HG02870 (cell line): Measurements from ENCODE around the gene PRPF4.

Source experiments
- ATAC-seq: cut with Tn5 transposase; IDR thresholded peaks from one replicate; pipeline ENCODE4 v1.9.1; 2021; ENCODE audit warnings: mild to moderate bottlenecking, moderate library complexity; ENCODE audit not compliant: unreplicated experiment

PRPF4 gene

DNA sequence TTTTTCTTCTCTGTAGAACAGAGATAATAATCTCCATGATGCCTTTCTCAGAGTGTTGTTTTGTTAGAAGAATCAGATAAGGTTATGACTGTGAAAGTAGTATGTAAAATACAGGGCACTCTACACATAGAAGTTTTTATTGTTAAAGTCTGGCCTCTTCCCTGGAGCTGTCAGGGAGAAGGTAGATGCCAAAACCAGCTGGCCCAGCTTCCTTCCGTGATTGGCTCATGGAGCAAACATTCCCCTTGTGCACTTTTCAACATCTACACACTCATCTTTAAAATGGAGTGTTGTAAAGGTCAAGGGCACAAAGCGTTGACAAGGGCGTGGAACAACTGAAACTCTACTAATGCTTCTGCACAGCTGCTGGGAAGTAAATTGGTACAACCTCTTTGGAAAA lies 35.1 kb downstream of the PRPF4 start:
- ATAC-seq: no peak

GRCh38 chr9:113311961-113312360 lies 36.5 kb downstream of the PRPF4 start:
- no peak for ATAC-seq

DNA sequence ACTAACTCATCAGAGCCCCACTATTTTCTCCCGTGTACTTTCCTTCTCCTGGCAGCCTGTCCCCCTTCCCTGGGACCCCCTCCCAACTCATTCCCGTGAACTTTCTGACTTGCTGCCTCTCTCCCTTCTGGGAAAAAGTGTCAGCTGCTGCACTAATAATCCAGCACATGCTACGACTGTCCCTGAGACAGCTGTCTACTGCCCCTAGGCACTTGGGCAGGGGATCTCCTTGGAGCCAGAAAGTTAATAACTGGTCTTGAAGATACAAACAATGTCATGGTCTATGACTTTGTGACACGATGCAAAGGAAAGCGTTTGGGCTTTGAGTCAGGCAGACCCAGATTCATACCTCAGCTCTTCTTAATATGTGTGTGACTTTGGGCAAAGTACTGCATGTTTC lies 37.8 kb downstream of the PRPF4 start:
- no peak for ATAC-seq

DNA sequence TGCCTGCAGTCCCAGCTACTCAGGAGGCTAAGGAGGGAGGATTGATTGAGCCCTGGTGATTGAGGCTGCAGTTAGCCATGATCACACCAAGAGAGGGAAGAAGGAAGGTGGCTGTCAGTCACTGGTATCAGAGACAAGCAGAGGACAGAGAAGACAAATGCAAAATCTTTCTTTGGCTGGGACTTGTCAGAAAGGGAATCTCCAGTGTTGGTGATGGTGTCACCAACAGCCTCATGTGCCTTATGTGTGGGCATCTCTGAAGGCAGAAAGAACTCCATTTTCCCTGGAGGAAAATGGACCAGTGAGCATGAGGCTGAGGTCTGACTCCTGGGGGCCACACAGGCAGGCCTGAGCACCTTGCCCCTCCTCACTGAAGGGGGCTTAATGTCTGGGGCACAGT lies 39.8 kb downstream of the PRPF4 start:
- no peak for ATAC-seq

DNA sequence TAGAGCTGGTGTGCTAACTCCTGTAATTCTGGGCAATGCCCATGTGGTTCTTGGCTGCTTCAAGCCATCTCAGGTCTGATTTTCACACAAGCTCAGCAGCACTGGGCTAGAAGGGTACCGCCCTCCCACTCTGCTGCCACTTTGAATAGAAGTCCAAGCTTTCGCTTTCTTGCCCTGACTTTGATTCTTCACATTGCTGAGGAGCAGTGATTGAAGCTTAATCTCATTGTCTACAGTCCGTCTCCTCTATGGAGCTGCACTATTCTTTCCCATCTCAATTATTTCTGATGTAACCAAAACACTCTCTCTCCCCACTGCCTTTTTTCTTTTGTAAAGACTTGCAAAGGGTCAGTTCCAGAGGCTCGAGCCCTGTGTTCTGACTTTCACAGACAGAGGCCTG lies 40.6 kb downstream of the PRPF4 start:
- ATAC-seq: no peak

DNA sequence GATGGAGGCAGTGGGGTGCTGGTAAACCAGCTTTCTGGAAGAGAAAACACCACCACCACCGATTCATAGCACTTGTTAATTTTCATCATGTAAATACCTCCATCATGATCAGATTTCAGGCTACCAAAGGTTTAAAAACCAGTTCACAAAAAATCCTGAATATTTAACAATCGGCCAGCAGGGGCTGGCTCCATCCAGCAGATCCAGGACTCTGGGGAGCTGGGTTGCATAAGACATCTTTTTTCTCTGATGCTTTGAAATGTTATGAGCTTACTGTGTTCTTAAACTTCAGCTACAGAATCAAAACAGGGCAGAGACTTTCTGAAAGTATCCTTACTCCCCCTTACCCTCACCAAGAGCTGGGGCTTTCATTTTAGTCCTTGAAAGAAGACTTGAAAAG lies 42.3 kb downstream of the PRPF4 start:
- ATAC-seq: no peak

GRCh38 chr9:113319054-113319453 lies 43.6 kb downstream of the PRPF4 start:
- ATAC-seq: no peak

- ATAC-seq: no peak
Measured at GRCh38 chr9:113320051-113320450, 44.6 kb downstream of the PRPF4 start.

DNA sequence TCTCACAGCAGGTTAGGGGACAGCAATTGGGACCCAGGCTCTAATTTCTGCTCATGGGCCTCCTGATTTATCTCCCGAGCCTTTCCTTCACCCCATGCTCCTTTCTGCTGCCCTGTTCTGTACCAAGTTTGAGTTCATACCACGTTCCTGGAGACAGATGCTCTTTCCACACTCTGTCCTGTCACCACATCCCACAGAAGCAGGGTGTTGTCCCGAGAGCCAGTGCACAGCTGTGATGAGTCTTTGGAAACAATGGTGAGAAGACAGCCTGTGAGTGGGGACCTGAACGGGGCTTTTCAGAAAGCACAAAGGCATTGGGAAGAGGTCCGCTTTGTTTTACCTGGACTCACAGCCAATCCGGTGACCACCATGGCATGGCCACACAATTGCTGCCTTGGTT lies 47.2 kb downstream of the PRPF4 start:
- no peak for ATAC-seq

GRCh38 chr9:113326230-113326629 lies 50.8 kb downstream of the PRPF4 start:
- ATAC-seq: no peak

DNA sequence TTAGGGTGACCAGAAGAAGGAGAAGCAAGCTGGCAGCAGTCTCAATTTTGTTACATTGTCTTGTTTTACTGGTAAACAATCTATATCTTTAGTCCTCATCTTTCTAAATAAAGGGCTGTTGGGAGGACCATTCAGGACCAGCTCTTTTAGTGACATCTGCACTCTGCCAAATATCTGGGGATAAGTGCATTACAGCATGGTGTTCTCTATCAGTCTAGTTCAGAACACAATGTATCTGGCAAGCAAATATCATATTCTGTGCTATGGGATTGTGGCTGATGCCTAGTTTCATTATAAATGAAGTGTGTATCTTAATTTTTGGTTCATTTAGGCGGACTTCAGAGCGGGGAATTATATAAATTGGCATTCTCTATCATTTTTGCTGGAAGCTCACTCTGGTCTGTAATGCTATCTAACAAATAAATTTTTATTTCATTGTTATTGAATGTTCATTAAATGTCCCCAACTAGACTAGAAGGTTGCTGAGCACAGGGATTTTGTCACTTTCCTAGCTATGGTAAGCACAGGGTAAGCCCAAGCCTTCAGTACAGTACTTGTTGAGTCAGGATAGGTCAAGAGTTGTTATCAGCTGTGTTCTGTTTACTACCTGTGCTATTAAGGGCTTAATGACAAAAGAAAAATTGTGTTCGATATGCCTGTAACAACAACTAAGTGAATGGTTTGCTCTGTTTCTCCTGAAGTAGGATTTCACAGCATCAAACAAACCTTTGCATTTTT lies 52.8 kb downstream of the PRPF4 start:
- ATAC-seq: no peak

- ATAC-seq: no peak
Measured at GRCh38 chr9:113331780-113332179, 56.3 kb downstream of the PRPF4 start.

GRCh38 chr9:113337714-113338113 lies 62.3 kb downstream of the PRPF4 start:
- ATAC-seq: no peak

DNA sequence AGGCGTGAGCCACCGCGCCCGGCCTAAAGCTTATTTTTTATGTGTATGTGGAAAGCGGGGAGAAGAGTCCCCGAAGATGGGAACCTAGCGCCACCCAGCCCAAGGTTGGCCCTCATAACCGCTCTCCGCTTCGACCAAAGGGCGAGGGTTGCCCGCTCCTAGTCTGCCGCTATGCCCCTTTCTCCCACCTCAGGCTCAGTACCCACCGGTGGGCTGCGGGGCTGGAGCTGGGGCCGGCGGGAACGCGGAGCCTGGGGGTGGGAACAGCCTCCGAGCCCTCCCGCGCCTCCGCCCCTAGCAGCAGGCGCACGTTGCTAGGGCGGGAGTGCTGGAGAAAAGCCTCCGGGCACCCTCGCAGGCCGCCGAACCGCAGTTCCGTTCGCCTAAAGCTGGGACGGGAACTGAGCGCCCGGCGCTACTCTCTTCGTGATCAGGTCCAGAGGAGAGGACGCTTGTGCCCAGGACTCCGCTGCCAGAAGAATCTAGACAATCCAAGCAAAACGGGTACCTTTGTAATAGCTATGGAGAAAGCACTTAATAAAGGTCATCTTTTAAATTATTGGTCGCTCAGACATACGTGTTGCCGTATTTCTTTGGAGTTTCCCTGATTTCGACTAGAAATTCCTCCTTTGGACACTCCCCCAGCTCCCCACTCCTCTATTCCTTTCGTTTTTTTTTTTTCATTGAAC lies 64.7 kb downstream of the PRPF4 start, which contains the start of gene WDR31:
TSS of gene WDR31 (minus strand) at position 265 of the 689 bp plus-strand sequence. CDS start 8,253 bp downstream, outside the sequence.
- peak; percentile 97 for ATAC-seq

- ATAC-seq: no peak
Measured at GRCh38 chr9:113341712-113342410, 66.4 kb downstream of the PRPF4 start.
